Daoy (cell line): Measurements from ENCODE around the gene ARHGEF25. TPM values are rescaled to one million over a fixed set of nuclear protein-coding genes. Genes with fewer than 3 reads are reported as not detected.
"Not testable (repeated sequence)": the region's sequence is repeated elsewhere in the genome, so short reads cannot be mapped to it uniquely, and the experiment has no call there.

Experiments used
- DNase-seq: peaks from one replicate; pipeline ENCODE4 v3.0.0-alpha.2; 2015; ENCODE audit warnings: low read depth
- total RNA-seq: library from RNA; depleted of rRNA; stranded (reverse); fragments of >200 nt; shearing (Covaris generic); gene quantifications from 2 replicates; pipeline ENCODE4 v1.2.3, GENCODE V29; 2014

Gene ARHGEF25
- total RNA-seq, 1 experiment from 2014 or later: 5.6 TPM

DNA sequence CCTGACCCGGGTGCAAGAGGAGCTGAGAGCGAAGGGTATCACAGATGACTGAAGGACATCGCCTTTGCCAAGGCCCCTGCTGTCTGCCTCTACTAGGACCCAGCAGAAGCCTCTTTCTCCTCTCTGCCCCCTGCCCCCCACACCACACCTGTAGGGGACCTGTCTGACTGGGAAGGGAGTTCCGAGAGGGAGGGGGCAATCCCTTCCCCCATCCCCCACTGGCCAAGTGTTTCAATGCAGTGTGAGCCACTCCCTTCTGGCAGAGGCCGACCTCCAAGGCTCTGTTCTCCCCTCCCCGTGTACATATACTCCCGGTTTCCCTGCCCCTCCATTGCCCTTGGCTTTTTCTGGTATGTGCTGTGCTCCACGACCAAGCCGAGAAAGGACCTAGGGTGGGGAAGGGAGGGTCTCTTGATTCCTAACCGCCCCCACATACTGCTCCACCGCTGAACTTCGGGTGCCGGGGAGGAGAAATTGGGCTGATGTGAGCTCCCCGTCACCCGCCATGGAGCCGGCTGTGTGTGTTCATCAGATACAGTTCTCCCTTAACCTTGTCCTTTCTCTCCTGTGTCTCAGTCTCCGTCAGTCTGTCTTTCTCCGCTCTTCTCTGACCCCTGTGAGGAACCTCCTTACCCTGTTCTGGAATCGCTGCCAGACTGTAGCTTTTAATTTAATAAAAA, 2.0 kb upstream of the ARHGEF25 start:
- no peak for DNase-seq

- DNase-seq: no peak
These were observed 1.3 kb upstream of the ARHGEF25 start for GRCh38 chr12:57609781-57610553.

GRCh38 chr12:57610554-57611107, 604 bp upstream of the ARHGEF25 start:
- DNase-seq: no peak

- no peak for DNase-seq
These were observed 834 bp downstream of the ARHGEF25 start for GRCh38 chr12:57611827-57612710.

- DNase-seq: no peak
These were observed 1.6 kb downstream of the ARHGEF25 start for GRCh38 chr12:57612711-57613426.

- no peak for DNase-seq
These were observed 2.3 kb downstream of the ARHGEF25 start for GRCh38 chr12:57613427-57614109.

- DNase-seq: no peak
These were observed 3.1 kb downstream of the ARHGEF25 start for GRCh38 chr12:57614178-57614947.

DNA sequence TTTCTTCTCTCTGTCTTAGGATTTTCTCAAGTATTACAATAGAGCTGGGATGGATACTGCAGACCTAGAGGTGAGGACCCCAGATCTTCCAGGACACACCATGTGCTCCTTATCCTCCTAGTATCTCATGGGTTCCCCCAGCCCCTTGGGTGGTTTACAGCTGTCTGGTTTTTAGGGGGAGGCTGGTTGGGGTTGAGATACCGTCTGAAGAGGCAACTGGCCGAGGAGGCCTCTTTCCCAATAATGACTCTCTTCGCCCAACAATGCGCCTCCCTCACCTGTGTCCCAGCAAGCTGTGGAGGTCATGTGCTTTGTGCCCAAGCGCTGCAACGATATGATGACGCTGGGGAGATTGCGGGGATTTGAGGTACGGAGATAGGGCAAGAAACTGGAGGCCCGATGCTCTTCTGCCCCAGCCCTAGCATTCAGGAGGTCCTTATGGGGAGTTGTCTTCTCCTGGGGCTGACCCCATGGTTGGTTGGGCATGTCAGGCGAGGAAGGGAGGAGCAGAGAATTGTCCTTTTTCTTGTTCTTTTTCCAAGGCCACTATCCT, 3.8 kb downstream of the ARHGEF25 start:
- DNase-seq: no peak

DNA sequence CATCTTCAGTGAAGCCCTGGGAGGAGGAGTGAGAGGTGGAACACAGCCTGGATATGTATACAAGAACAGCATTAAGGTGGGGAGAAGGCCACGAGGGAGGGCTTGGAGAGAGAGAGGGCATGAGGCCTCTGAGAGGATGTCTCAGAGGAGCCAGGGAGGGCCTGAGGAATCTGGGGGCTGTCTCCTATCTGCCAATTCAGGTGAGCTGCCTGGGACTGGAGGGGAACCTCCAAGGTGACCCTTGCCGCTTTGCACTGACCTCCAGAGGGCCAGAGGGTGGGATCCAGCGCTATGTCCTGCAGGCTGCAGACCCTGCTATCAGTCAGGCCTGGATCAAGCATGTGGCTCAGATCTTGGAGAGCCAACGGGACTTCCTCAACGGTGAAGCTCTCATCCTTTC, 4.4 kb downstream of the ARHGEF25 start:
- no peak for DNase-seq

GRCh38 chr12:57616383-57617101, 5.3 kb downstream of the ARHGEF25 start:
- peak; percentile 70 for DNase-seq

DNA sequence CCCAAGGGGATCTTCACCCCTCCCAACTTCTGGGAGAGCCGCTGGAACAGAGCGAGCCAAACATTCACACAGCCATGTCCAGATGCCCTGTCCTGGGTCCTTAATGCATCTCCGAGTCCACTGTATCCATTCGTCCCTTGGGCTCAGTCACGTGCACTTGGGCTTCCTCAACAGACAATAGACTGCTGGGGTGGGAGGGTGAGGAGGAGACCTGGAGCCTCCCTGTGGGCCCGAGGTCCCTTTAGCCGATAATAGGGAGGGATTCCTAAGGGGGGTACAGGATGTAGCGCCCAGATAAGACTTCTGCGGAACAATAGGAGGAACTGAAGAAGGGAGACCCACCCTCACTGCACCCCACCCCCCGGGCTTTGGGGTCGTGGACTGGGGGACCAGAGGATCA, 6.7 kb downstream of the ARHGEF25 start:
- DNase-seq: no peak

- DNase-seq: not testable (repeated sequence)
These were observed 7.2 kb downstream of the ARHGEF25 start for GRCh38 chr12:57618431-57618830.

GRCh38 chr12:57618966-57619433, 7.8 kb downstream of the ARHGEF25 start:
- no peak for DNase-seq

- DNase-seq: no peak
These were observed 8.4 kb downstream of the ARHGEF25 start for GRCh38 chr12:57619434-57620244.

DNA sequence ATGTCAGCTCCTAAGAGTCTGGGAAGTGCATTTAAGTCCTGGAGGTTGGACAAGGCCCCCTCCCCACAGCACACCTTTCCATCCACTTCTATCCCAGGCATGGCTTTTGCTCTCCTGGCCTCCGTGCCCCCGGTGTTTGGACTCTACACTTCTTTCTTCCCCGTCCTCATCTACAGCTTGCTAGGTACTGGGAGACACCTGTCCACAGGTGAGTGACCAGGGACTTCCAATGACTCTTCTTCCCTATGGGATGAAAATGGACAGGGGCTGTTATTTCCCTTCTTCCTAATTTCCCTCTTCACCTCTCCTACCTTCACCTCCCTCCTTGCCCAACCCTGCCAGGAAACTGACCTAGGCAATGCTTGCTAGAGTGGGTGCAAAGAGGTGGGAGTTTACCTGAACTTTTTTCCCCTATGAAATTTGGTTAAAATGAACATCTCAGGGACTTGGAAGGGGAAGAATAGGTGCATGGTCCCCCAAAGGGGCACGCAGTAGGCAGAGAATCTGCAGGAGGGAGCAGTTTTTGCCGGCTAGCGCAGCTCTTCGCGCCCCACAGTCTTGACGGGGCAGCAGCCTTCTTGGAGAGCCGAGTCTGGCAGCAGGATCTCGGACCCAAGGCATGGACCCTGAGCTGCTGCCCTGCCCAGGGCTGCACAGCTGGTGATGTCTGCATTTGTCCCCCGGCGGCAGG, 9.2 kb downstream of the ARHGEF25 start:
- DNase-seq: no peak

GRCh38 chr12:57620936-57621496, 9.8 kb downstream of the ARHGEF25 start:
- no peak for DNase-seq
